Gastrocnemius medialis (tissue), 4 donors: ENCODE data around the gene SCMH1.

Experiments used
- CTCF ChIP-seq, 5 experiments: fragments of 450-650 bp in 3 of 5; fragments of 200-600 bp in 2 of 5; sonication (generic) in 2 of 5; IDR thresholded peaks in 4 of 5; conservative IDR thresholded peaks in 1 of 5; 1 replicate in 4 of 5; 2 replicates in 1 of 5; pipeline ENCODE4 v1.5.1; 2016 to 2019; ENCODE audit warnings: antibody characterized with exemption in 5 of 5, mild to moderate bottlenecking in 3 of 5, moderate library complexity in 3 of 5
- POLR2A ChIP-seq, 2 donors: fragments of 450-650 bp; IDR thresholded peaks; one replicate each; pipeline ENCODE4 v1.6.1; 2017; ENCODE audit warnings: antibody characterized with exemption in 2 of 2, mild to moderate bottlenecking in 2 of 2, moderate library complexity in 2 of 2

- TF ChIP-seq CTCF (IDR thresholded peaks at IDR 0.05 in 4 of 5, conservative IDR thresholded peaks at IDR 0.05 in 1 of 5), result no peak
- TF ChIP-seq POLR2A (IDR thresholded peaks at IDR 0.05), result no peak
These were observed 168.1 kb downstream of the SCMH1 start for GRCh38 chr1:41073971-41074370.
